ENCODE results near the gene NNMT. TPM values are rescaled to one million over a fixed set of nuclear protein-coding genes. Genes with fewer than 3 reads are reported as not detected.

Gene NNMT
- polyA plus RNA-seq, 1 of the 3 experiments (the other 2 are of a cell fraction) = 84.6 TPM

- peak; percentile 15 for DNase-seq
- POLR2A ChIA-PET = no interaction called here
- Histone ChIP-seq H3F3A (replicated peaks; ENCODE audit: insufficient read depth) (peaks cover 7% of the 10 kb centered on the region), H3K79me2 (ENCODE audit: insufficient read depth) (no peaks in the 10 kb centered on the region), H3K36me3 (replicated peaks in 1 of 2; ENCODE audit: control insufficient read depth in 1 of 2, insufficient read depth in 2 of 2, low read length in 1 of 2) (no peaks in the 10 kb centered on the region), H3K9me2 (no peaks in the 10 kb centered on the region), H3K9me3 (no peaks in the 10 kb centered on the region), H3K9ac (no peak overlapping the region), H3K27ac (ENCODE audit: low read depth in 2 of 2, low read length in 1 of 2) (no peak overlapping the region), H3K27me3 (ENCODE audit: insufficient read depth) (no peaks in the 10 kb centered on the region), H3K4me3 (ENCODE audit: low read depth in 2 of 2, low read length in 1 of 2) (no peak overlapping the region), H2AFZ (ENCODE audit: low read depth) (peak overlapping the region; percentile 81; the same call in 1 of the 2 replicates), H4K20me1 (ENCODE audit: insufficient read depth) (no peaks in the 10 kb centered on the region), H3K4me1 (ENCODE audit: control insufficient read depth in 1 of 2, insufficient read depth in 2 of 2, low read depth in 1 of 2, low read length in 1 of 2) (no peaks in the 10 kb centered on the region), H3K4me2 (no peak overlapping the region)
- WGBS (ENCODE audit: low lambda C conversion rate) = 81% methylated on average over 9 of the region's 13 CpGs
- CTCF ChIA-PET = interaction anchor here (0.6 to 2.6 kb wide), 11 partner anchors 8 to 415 kb away, joined by 3 to 10 read pairs (median 3); partner anchors contain the start of gene REXO2
- no peak for TF ChIP-seq USF2 (IDR thresholded peaks at IDR 0.05; ENCODE audit: borderline replicate concordance, low read depth, low read length)
- TF ChIP-seq TCF12 (IDR thresholded peaks at IDR 0.05) = no peak
- TF ChIP-seq JUND (IDR thresholded peaks at IDR 0.05) = no peak
- TF ChIP-seq TAF1 (IDR thresholded peaks at IDR 0.05; ENCODE audit: borderline replicate concordance, low read depth, low read length) = no peak
- peak; percentile 70 for TF ChIP-seq RAD21 (IDR thresholded peaks at IDR 0.05; ENCODE audit: low read length)
- TF ChIP-seq SMC3 (IDR thresholded peaks at IDR 0.05; ENCODE audit: low read depth, low read length) = peak; percentile 60
- TF ChIP-seq CTCF (IDR thresholded peaks at IDR 0.05) = peak; percentile 68
Measured at GRCh38 chr11:114348200-114349191, 52.3 kb downstream of the NNMT start.

GRCh38 chr11:114350022-114350421 is 53.8 kb downstream of the NNMT start:
- Histone ChIP-seq H4K20me1 (ENCODE audit: insufficient read depth) (no peaks in the 10 kb centered on the region), H3K79me2 (ENCODE audit: insufficient read depth) (no peaks in the 10 kb centered on the region), H3K36me3 (replicated peaks in 1 of 2; ENCODE audit: control insufficient read depth in 1 of 2, insufficient read depth in 2 of 2, low read length in 1 of 2) (no peaks in the 10 kb centered on the region), H3K9me3 (no peaks in the 10 kb centered on the region), H3K4me2 (no peak overlapping the region), H3K27ac (ENCODE audit: low read depth in 2 of 2, low read length in 1 of 2) (no peak overlapping the region), H3K9ac (no peak overlapping the region), H3F3A (replicated peaks; ENCODE audit: insufficient read depth) (peaks cover 20% of the 10 kb centered on the region), H3K4me3 (ENCODE audit: low read depth in 2 of 2, low read length in 1 of 2) (no peak overlapping the region), H2AFZ (ENCODE audit: low read depth) (no peak overlapping the region), H3K4me1 (ENCODE audit: control insufficient read depth in 1 of 2, insufficient read depth in 2 of 2, low read depth in 1 of 2, low read length in 1 of 2) (no peaks in the 10 kb centered on the region), H3K27me3 (ENCODE audit: insufficient read depth) (no peaks in the 10 kb centered on the region), H3K9me2 (no peaks in the 10 kb centered on the region)
- POLR2A ChIA-PET = no interaction called here
- CTCF ChIA-PET = interaction anchor here (1.5 to 1.7 kb wide), 3 partner anchors 10 to 411 kb away, joined by 4 to 8 read pairs (median 4); no protein-coding TSS in a partner anchor
- WGBS (ENCODE audit: low lambda C conversion rate) = 91% methylated on average over 10 of the region's 10 CpGs
- no peak for DNase-seq
- TF ChIP-seq GATA2 (CRISPR knock-in tag; IDR thresholded peaks at IDR 0.05) = no peak
- no peak for TF ChIP-seq MEF2A (IDR thresholded peaks at IDR 0.05; ENCODE audit: borderline replicate concordance, low read depth)
- no peak for TF ChIP-seq RCOR1 (IDR thresholded peaks at IDR 0.05; ENCODE audit: low read length)
- no peak for TF ChIP-seq FOXM1 (IDR thresholded peaks at IDR 0.05; ENCODE audit: low read depth)
- no peak for TF ChIP-seq JUND (IDR thresholded peaks at IDR 0.05)
- TF ChIP-seq CTCF (IDR thresholded peaks at IDR 0.05) = no peak
- no peak for TF ChIP-seq RXRA (IDR thresholded peaks at IDR 0.05; ENCODE audit: borderline replicate concordance, low read depth)
- no peak for TF ChIP-seq ZBTB33 (IDR thresholded peaks at IDR 0.05; ENCODE audit: borderline replicate concordance, low read depth)
- TF ChIP-seq RAD21 (IDR thresholded peaks at IDR 0.05; ENCODE audit: low read length) = no peak
- no peak for TF ChIP-seq GABPA (IDR thresholded peaks at IDR 0.05; ENCODE audit: low read depth)
- no peak for TF ChIP-seq TAF1 (IDR thresholded peaks at IDR 0.05; ENCODE audit: borderline replicate concordance, low read depth, low read length)
- no peak for TF ChIP-seq NRF1 (IDR thresholded peaks at IDR 0.05; ENCODE audit: low read depth, low read length)
- TF ChIP-seq ELF1 (IDR thresholded peaks at IDR 0.05) = no peak
